T-helper 1 cell treated with Interleukin-12 subunit alpha and Interleukin-12 subunit beta and Interleukin-4 antibody, amounts not matched to agents 30 μg/mL and 1 μg/mL, for 36 hours (primary cell): ENCODE measurements around the gene SLC6A17.

Source experiments
- H3K27ac Mint-ChIP-seq: one replicate; pipeline ENCODE4 v1.8.0; 2021; ENCODE audit warnings: mild to moderate bottlenecking, mixed read lengths
- H3K27me3 Mint-ChIP-seq: one replicate; pipeline ENCODE4 v1.8.0; 2021; ENCODE audit warnings: low read depth, mixed read lengths
- H3K36me3 Mint-ChIP-seq: one replicate; pipeline ENCODE4 v1.8.0; 2021; ENCODE audit warnings: low read depth, mixed read lengths
- H3K4me1 Mint-ChIP-seq: one replicate; pipeline ENCODE4 v1.8.0; 2021; ENCODE audit warnings: low read depth, mixed read lengths
- H3K4me3 Mint-ChIP-seq: one replicate; pipeline ENCODE4 v1.8.0; 2021; ENCODE audit warnings: mild to moderate bottlenecking, moderate library complexity, mixed read lengths
- H3K9me3 Mint-ChIP-seq: one replicate; pipeline ENCODE4 v1.8.0; 2021; ENCODE audit warnings: mixed read lengths

The SLC6A17 gene

GRCh38 chr1:110223581-110223980 is 73.3 kb downstream of the SLC6A17 start:
- Mint-ChIP-seq H3K4me1 (no peaks in the 10 kb centered on the region), H3K27ac (no peak overlapping the region), H3K9me3 (no peaks in the 10 kb centered on the region), H3K36me3 (no peaks in the 10 kb centered on the region), H3K4me3 (no peak overlapping the region), H3K27me3 (no peaks in the 10 kb centered on the region)

- Mint-ChIP-seq H3K9me3 (no peaks in the 10 kb centered on the region), H3K36me3 (no peaks in the 10 kb centered on the region), H3K27ac (no peak overlapping the region), H3K4me3 (no peak overlapping the region), H3K27me3 (no peaks in the 10 kb centered on the region), H3K4me1 (no peaks in the 10 kb centered on the region)
Observed at GRCh38 chr1:110224240-110224995, 74.1 kb downstream of the SLC6A17 start.

- no peaks in the 10 kb centered on the region for H3K9me3 Mint-ChIP-seq
- H3K4me3 Mint-ChIP-seq = no peak overlapping the region
- no peak overlapping the region for H3K27ac Mint-ChIP-seq
- no peaks in the 10 kb centered on the region for H3K4me1 Mint-ChIP-seq
- no peaks in the 10 kb centered on the region for H3K36me3 Mint-ChIP-seq
- no peaks in the 10 kb centered on the region for H3K27me3 Mint-ChIP-seq
Observed at GRCh38 chr1:110225212-110225611, 74.9 kb downstream of the SLC6A17 start.

- Mint-ChIP-seq H3K9me3 (no peaks in the 10 kb centered on the region), H3K36me3 (no peaks in the 10 kb centered on the region), H3K4me3 (no peak overlapping the region), H3K27me3 (no peaks in the 10 kb centered on the region), H3K4me1 (no peaks in the 10 kb centered on the region), H3K27ac (no peak overlapping the region)
Observed at GRCh38 chr1:110225756-110226404, 75.6 kb downstream of the SLC6A17 start.

GRCh38 chr1:110227774-110228173 is 77.5 kb downstream of the SLC6A17 start:
- Mint-ChIP-seq H3K36me3 (no peaks in the 10 kb centered on the region), H3K9me3 (no peaks in the 10 kb centered on the region)

DNA sequence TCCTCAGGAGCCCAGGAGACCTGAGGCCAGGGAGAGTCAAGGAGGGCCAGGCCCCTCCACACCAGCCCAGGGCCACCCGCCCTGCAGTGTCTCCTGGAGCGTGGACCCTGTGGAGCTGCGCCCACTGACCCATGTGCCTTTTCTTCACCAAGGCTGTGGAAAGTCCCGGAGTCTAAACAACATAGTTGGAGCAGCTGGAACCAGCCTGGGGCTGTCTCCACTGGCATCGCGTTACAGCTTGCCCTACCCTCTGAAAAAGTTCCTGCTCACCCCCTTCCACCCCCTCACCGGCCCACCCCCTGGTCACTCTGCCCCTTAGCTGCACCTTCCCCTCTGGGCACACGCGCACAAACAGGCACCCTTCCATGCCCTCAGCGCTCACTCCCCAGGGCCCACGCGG is 78.1 kb downstream of the SLC6A17 start:
- Mint-ChIP-seq H3K9me3 (no peaks in the 10 kb centered on the region), H3K36me3 (no peaks in the 10 kb centered on the region), H3K4me3 (no peak overlapping the region), H3K27ac (no peak overlapping the region), H3K4me1 (no peaks in the 10 kb centered on the region), H3K27me3 (no peaks in the 10 kb centered on the region)

More at GRCh38 chr1:110227774-110228173, 77.5 kb downstream of the SLC6A17 start:
- Mint-ChIP-seq H3K4me3 (no peak overlapping the region), H3K4me1 (no peaks in the 10 kb centered on the region), H3K27ac (no peak overlapping the region), H3K27me3 (no peaks in the 10 kb centered on the region)

GRCh38 chr1:110228869-110229268 is 78.6 kb downstream of the SLC6A17 start:
- H3K9me3 Mint-ChIP-seq = no peaks in the 10 kb centered on the region
- H3K36me3 Mint-ChIP-seq = no peaks in the 10 kb centered on the region
- no peaks in the 10 kb centered on the region for H3K4me1 Mint-ChIP-seq
- H3K4me3 Mint-ChIP-seq = no peak overlapping the region
- no peaks in the 10 kb centered on the region for H3K27me3 Mint-ChIP-seq
- no peak overlapping the region for H3K27ac Mint-ChIP-seq

DNA sequence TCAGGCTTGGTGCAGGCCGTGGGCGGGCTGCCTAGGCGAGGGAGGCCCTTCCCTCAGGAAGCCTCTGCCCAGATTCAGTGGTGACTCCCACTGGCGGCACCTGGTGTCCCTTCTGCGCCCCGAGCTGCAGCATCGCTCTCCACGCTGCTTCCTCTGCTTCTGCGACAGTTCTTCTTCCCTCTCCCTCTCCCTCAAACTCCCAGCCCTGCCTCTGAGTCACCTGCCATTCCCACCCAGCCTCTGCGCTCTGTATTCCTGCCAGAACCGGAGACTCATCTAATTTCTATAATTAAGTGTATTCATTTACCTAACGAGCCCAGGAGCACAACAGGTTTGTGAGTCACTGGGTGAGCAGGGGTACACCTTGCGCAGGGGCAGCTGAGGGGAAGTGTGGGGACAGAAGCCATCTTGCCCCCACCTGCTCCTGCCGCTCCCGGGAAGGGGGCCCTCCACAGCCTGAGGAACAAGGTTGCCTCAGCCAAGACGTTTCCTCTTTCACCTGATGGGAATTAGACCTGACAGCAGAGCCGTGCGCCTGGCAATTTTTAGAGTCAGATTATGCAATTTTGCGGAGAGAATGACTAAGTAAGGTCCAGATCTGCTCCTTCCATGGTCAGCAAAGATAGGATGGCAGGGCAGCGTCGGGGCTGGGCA is 79.2 kb downstream of the SLC6A17 start:
- Mint-ChIP-seq H3K4me1 (no peaks in the 10 kb centered on the region), H3K27ac (no peak overlapping the region), H3K9me3 (no peaks in the 10 kb centered on the region), H3K4me3 (no peak overlapping the region), H3K27me3 (no peaks in the 10 kb centered on the region), H3K36me3 (no peaks in the 10 kb centered on the region)

DNA sequence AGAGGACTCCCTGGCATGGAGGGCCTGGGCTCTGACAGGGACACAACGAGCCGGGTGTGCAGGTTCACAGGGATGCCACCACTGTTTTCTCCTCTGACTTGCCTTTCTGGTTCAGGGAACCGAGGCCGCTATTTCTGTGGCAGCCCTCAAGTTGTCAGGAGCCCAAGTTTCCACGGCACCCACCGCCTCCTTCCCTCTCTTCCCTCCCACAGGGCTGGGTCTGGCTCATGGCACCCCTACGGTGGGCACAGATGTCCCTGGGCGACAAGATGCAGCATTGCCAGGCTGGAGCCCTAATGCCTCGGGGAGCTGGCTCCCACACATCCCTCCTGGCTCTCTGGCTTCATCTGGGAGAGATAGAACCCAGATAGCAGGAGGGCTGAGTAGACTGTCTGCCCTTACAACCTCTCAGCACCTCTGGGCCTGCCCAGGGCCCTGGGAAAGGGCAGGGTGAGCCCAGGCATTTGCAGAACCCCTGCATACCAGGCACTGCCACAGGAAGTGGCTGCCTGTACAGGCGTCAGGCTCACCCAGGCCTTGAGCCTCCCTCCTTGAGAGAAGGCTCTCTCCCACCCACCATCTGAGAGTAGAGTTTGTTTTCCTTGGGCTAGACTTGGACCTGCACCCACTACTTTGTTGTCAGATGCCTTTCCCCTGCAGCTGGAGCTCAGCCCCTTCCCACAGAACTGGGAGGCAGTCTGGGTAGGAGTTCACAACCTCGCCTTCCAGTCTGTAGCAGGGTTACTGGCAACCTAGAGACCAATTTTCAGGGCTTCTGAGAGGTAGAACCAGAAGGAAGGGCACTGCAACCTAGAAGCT is 80.3 kb downstream of the SLC6A17 start:
- H3K9me3 Mint-ChIP-seq = no peaks in the 10 kb centered on the region
- H3K36me3 Mint-ChIP-seq = no peaks in the 10 kb centered on the region
- H3K4me1 Mint-ChIP-seq = no peaks in the 10 kb centered on the region
- no peaks in the 10 kb centered on the region for H3K27me3 Mint-ChIP-seq
- H3K4me3 Mint-ChIP-seq = no peak overlapping the region
- H3K27ac Mint-ChIP-seq = no peak overlapping the region

- Mint-ChIP-seq H3K4me1 (peaks cover 10% of the 10 kb centered on the region), H3K27ac (no peak overlapping the region), H3K27me3 (no peaks in the 10 kb centered on the region), H3K36me3 (no peaks in the 10 kb centered on the region), H3K9me3 (no peaks in the 10 kb centered on the region), H3K4me3 (no peak overlapping the region)
Observed at GRCh38 chr1:110233861-110234260, 83.6 kb downstream of the SLC6A17 start.

- Mint-ChIP-seq H3K9me3 (no peaks in the 10 kb centered on the region), H3K4me1 (peaks cover 11% of the 10 kb centered on the region), H3K4me3 (no peak overlapping the region), H3K27me3 (no peaks in the 10 kb centered on the region), H3K27ac (no peak overlapping the region), H3K36me3 (no peaks in the 10 kb centered on the region)
Observed at GRCh38 chr1:110234691-110235090, 84.4 kb downstream of the SLC6A17 start.

DNA sequence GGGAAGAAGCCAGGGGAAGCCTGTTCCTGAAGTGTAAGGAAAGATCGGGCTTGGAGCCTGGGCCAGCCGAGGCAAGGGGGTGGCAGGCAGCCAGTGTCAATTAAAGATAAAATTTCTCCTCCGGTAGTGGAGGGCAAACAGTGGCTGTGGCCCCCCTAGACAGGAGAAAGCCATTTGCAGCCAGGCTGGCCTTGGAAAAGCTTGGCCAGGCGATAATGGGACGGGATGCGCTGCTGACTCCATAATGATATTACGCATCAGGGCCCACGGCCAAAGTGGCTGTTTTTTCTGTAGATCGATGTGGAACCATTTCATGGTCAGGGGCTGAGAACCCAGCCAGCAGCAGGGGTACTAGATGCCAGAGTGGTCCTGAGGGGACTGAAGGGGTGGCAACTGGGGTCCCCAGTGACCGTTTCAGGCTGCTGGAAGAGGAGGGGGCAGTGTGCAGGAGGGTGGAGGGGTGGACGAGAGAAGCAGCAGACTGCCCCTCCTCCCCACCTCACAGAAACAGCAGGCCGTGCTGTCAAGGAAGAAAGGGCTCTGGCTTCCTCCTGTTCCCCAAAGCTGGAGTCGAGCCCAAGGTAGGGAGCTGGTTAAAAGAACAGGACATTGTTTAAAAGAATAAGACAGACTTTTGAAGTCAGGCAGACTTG is 85.0 kb downstream of the SLC6A17 start:
- H3K9me3 Mint-ChIP-seq = no peaks in the 10 kb centered on the region
- no peak overlapping the region for H3K27ac Mint-ChIP-seq
- H3K4me3 Mint-ChIP-seq = no peak overlapping the region
- peaks cover 13% of the 10 kb centered on the region for H3K4me1 Mint-ChIP-seq
- H3K27me3 Mint-ChIP-seq = no peaks in the 10 kb centered on the region
- H3K36me3 Mint-ChIP-seq = no peaks in the 10 kb centered on the region

DNA sequence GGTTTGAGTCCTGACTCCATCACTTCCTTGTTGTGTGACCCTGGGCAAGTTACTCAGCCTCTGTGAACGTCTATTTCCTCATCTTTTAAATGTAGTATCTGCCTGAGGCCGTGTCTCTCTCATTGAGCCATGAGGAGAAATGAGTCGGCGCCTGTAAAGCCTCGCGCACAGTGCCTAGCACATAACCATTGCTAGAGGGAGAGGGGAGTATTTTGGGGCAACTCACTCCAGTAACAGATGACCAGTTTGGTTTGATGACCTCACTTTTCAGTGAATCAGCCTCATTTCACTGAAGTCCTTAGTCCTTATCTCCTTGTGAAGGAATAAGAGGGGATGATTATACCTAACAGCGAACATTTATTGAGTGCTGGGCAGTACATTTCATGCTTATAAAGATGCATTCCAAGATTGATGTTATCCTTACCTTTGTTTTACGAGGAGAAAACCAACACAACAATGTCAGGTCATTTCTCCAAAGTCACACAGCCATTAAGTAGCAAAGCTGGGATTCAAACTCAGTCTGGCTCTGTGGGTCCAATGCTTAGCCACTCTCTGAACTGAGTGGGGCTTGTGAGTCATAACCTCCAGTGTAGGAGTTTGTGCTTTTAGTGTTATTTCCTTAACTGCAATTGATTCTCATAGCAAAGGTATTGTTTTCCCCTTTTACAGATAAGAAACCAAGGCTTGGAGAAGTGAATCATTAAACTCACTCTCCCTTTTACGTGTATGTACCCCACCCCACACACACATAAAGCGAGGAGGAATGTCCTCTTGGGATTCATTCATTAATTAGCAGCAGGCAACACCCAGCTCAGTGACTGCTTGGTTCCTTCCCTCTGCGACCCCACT is 85.8 kb downstream of the SLC6A17 start:
- Mint-ChIP-seq H3K36me3 (no peaks in the 10 kb centered on the region), H3K9me3 (no peaks in the 10 kb centered on the region), H3K4me3 (no peak overlapping the region), H3K27me3 (no peaks in the 10 kb centered on the region), H3K27ac (peak overlapping the region; percentile 26), H3K4me1 (peaks cover 13% of the 10 kb centered on the region)
